Measurements from ENCODE around the gene ZNF280C. TPM values are rescaled to one million over a fixed set of nuclear protein-coding genes. Genes with fewer than 3 reads are reported as not detected.

The ZNF280C gene
- total RNA-seq, 1 donor from 2014 or later: 0.79 TPM

DNA sequence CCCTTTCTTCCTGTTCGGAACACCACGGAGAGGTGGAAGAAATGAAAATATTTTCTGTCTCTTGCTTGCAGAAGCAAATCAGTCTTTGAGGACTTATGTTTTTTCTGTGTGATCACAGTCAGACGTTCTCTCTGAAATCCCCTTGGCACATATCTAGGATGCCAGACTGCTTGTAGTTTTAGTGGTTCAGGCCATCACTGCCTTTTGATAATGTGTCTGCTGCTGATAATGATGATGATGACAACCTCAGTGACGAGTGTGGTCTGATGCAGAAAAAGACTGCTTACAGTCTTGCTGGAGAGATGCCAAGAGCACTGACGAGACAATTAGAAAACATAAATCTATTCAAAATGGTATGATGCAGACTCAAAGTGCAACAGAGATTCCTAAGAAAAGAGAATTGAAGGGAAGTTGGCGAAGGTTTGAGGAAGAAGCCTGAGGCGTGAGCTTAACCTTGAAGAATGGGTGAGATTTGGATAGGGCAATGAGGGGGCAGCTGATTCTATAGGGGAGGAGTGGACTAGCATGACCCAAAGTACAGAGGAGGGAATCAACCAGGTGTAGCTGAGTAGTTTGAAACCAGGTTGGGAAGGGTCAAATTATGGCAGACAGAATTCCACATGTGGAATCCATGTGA, 89.0 kb downstream of the ZNF280C start:
- Histone ChIP-seq H3K36me3 (ENCODE audit: control insufficient read depth, insufficient read depth, low read length) (no peaks in the 10 kb centered on the region), H3K27me3 (ENCODE audit: control insufficient read depth, insufficient read depth, low read length) (no peaks in the 10 kb centered on the region), H3K4me3 (ENCODE audit: low read depth, low read length) (no peak overlapping the region)
- FAIRE-seq (peak; percentile 23), DNase-seq (ENCODE audit: low read depth) (no peak)
- TF ChIP-seq, protein P1, sequence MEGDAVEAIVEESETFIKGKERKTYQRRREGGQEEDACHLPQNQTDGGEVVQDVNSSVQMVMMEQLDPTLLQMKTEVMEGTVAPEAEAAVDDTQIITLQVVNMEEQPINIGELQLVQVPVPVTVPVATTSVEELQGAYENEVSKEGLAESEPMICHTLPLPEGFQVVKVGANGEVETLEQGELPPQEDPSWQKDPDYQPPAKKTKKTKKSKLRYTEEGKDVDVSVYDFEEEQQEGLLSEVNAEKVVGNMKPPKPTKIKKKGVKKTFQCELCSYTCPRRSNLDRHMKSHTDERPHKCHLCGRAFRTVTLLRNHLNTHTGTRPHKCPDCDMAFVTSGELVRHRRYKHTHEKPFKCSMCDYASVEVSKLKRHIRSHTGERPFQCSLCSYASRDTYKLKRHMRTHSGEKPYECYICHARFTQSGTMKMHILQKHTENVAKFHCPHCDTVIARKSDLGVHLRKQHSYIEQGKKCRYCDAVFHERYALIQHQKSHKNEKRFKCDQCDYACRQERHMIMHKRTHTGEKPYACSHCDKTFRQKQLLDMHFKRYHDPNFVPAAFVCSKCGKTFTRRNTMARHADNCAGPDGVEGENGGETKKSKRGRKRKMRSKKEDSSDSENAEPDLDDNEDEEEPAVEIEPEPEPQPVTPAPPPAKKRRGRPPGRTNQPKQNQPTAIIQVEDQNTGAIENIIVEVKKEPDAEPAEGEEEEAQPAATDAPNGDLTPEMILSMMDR (IDR thresholded peaks at IDR 0.05; ENCODE audit: insufficient read depth, low read length, severe bottlenecking): no peak

DNA sequence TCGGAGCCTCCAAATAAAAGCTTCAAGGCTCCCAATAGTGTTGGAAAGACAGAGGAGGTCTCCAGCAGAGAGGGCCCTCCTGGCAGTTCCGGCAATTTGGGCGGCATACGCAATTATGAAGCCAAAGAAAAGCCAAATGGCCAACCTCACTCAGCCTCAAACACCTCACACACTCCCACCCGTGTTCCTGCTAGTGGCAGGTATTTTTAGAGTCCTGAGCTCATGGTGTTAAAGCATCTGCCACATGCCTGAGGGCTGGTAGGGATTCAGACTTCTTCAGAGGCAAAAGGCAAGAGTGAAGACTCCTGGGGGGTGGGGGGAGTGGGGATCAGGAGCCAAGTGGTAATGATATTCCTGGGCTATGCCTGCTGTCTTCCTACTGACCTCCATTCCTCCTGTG, 89.5 kb downstream of the ZNF280C start:
- DNase-seq (ENCODE audit: low read depth) (no peak), FAIRE-seq (no peak)
- H3K4me3 ChIP-seq (ENCODE audit: low read depth, low read length): no peak overlapping the region
- H3K36me3 ChIP-seq (ENCODE audit: control insufficient read depth, insufficient read depth, low read length): no peaks in the 10 kb centered on the region
- no peaks in the 10 kb centered on the region for H3K27me3 ChIP-seq (ENCODE audit: control insufficient read depth, insufficient read depth, low read length)
- TF ChIP-seq, protein P1 (IDR thresholded peaks at IDR 0.05; ENCODE audit: insufficient read depth, low read length, severe bottlenecking): no peak

DNA sequence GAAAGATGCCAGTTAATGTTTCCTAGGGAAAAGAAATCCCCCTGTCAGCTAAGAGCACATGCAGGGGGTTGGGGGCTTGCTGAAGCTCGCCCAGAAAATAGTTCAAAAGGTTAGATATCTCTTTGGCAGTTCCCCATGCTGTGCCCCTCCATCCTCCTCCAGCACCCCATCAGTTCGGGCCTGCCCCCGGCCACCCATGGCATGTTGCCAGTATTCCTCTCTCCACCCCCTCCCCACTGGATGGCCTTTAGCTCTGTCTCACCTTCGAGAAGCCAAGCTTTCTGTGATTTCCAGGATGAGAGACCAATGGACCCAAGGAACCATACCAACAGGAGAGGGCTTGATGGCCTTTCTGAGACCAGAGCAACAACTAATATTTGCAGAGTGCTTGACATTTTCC, 91.8 kb downstream of the ZNF280C start:
- Histone ChIP-seq H3K27me3 (ENCODE audit: control insufficient read depth, insufficient read depth, low read length) (peaks cover 3% of the 10 kb centered on the region), H3K4me3 (ENCODE audit: low read depth, low read length) (no peak overlapping the region), H3K36me3 (ENCODE audit: control insufficient read depth, insufficient read depth, low read length) (no peaks in the 10 kb centered on the region)
- FAIRE-seq: no peak
- DNase-seq (ENCODE audit: low read depth): no peak
- TF ChIP-seq, protein P1 (IDR thresholded peaks at IDR 0.05; ENCODE audit: insufficient read depth, low read length, severe bottlenecking): no peak

DNA sequence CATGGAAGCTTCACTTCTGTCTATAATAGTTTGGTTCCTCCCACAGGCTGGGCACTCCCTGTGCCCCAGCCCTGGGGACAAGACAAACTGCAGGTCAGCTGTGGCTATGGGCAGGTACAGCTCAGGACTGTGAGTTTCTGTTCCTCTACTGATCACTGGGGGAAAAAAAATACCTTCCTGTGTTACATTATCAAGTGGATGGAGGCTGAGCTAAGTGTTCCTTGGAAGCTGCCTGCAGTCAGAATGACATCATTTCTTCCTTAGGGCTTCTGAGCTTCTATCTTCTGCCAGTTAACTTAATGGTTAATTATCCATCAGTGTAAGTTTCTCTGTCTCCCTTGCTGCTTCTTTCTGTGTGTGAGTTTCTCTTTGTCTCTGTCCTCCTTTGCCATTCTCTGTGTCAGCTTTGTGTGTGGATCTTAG, 92.3 kb downstream of the ZNF280C start:
- H3K4me3 ChIP-seq (ENCODE audit: low read depth, low read length): no peak overlapping the region
- DNase-seq (ENCODE audit: low read depth) (peak; percentile 15), FAIRE-seq (no peak)
- H3K36me3 ChIP-seq (ENCODE audit: control insufficient read depth, insufficient read depth, low read length): no peaks in the 10 kb centered on the region
- TF ChIP-seq, protein P1 (IDR thresholded peaks at IDR 0.05; ENCODE audit: insufficient read depth, low read length, severe bottlenecking): no peak
- peaks cover 5% of the 10 kb centered on the region for H3K27me3 ChIP-seq (ENCODE audit: control insufficient read depth, insufficient read depth, low read length)

DNA sequence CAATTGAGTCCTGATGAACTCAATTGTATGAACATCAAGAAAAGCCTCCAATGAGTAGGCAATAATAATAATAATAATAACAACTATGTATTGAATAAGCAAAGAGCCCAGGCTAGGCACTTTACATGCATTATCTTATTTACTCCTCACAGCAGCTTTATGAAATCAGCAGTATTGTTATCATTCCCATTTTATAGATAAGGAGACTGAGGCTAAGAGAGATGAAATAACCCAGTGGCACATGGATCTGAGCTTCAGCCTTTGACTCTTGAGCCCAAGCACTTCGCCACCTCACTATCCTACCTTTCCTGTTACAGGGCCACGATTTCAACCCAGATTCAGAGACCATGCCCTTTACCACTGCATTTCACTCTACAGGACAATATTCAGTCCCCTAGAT, 93.8 kb downstream of the ZNF280C start:
- H3K4me3 ChIP-seq (ENCODE audit: low read depth, low read length): no peak overlapping the region
- FAIRE-seq (no peak), DNase-seq (ENCODE audit: low read depth) (no peak)
- peaks cover 5% of the 10 kb centered on the region for H3K27me3 ChIP-seq (ENCODE audit: control insufficient read depth, insufficient read depth, low read length)
- no peaks in the 10 kb centered on the region for H3K36me3 ChIP-seq (ENCODE audit: control insufficient read depth, insufficient read depth, low read length)
- TF ChIP-seq, protein P1 (IDR thresholded peaks at IDR 0.05; ENCODE audit: insufficient read depth, low read length, severe bottlenecking): no peak
